Measurements from ENCODE around the gene SKI. TPM values are rescaled to one million over a fixed set of nuclear protein-coding genes. Genes with fewer than 3 reads are reported as not detected.
A peak's percentile ranks its signal among the peaks of the same experiment; 100 is the strongest.

SKI gene
- total and polyA plus RNA-seq, 2 donors (not counting 1 experiment from before 2014, with no cell fraction given), result 11.6 to 21.8 TPM

DNA sequence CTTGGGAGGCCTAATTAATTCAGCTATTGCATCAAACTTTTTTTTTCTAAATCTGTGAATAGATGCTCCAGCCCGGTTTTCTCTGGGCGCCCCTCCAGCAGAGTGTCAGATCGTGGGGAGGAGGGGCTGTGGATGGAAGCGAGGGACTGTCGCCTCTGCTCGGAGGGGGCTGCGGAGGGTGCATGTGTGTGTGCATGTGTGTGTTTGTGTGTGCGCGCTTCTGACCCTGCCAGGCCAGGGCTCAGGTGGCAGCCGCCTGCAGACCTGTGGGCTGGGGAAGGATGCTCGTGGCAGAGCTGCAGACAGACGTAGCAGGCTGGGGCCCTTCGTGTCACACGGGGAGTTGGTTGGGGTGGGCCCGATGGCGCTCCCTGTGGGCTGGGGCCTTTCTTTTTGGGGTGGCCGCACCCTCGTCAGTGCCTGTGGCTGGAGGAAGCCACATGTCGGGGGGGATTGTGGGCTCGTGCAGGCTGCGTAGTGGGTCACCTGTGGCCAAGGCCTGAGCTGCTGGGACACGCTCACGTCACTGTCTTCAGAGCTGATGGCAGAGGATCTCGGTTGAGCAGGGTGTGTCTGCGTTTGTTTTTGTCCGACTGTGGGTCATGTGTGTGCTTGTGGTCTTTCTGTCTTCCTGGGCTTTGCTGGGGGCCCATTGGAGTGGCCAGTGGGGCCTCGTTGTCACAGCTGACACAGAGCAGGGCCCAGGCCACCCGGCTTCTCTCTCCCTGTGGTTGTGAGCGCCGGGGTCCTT lies 2.8 kb downstream of the SKI start:
- Histone ChIP-seq H3K27ac (ENCODE audit: insufficient read depth, low read length) (peak overlapping the region; percentile 86), H3K9me3 (ENCODE audit: control insufficient read depth, insufficient read depth, low read depth, low read length) (no peaks in the 10 kb centered on the region), H3K4me1 (ENCODE audit: control insufficient read depth, extremely low read depth, insufficient read depth, low read length) (peaks cover 27% of the 10 kb centered on the region), H3K9ac (ENCODE audit: insufficient read depth, low read length) (peak overlapping the region; percentile 87), H3K27me3 (ENCODE audit: control insufficient read depth, insufficient read depth, low read length) (no peaks in the 10 kb centered on the region), H3K79me2 (ENCODE audit: control insufficient read depth, insufficient read depth, low read length) (peaks cover 72% of the 10 kb centered on the region), H4K20me1 (ENCODE audit: control insufficient read depth, extremely low read depth, insufficient read depth, low read length) (peaks cover 4% of the 10 kb centered on the region), H3K4me3 (replicated peaks in 1 of 4; ENCODE audit: control extremely low read depth in 1 of 4, insufficient read depth in 1 of 4, low read depth in 3 of 4, low read length in 4 of 4) (peak overlapping the region; percentile 69 to 90 (median 79)), H2AFZ (ENCODE audit: low read length) (no peak overlapping the region), H3K4me2 (ENCODE audit: extremely low read depth, insufficient read depth, low read length) (peak overlapping the region; percentile 99), H3K36me3 (ENCODE audit: control insufficient read depth, insufficient read depth, low read length) (peaks cover 9% of the 10 kb centered on the region)
- no peak for TF ChIP-seq EZH2 (IDR thresholded peaks at IDR 0.05; ENCODE audit: low read length, missing control alignments)
- TF ChIP-seq, protein P1, sequence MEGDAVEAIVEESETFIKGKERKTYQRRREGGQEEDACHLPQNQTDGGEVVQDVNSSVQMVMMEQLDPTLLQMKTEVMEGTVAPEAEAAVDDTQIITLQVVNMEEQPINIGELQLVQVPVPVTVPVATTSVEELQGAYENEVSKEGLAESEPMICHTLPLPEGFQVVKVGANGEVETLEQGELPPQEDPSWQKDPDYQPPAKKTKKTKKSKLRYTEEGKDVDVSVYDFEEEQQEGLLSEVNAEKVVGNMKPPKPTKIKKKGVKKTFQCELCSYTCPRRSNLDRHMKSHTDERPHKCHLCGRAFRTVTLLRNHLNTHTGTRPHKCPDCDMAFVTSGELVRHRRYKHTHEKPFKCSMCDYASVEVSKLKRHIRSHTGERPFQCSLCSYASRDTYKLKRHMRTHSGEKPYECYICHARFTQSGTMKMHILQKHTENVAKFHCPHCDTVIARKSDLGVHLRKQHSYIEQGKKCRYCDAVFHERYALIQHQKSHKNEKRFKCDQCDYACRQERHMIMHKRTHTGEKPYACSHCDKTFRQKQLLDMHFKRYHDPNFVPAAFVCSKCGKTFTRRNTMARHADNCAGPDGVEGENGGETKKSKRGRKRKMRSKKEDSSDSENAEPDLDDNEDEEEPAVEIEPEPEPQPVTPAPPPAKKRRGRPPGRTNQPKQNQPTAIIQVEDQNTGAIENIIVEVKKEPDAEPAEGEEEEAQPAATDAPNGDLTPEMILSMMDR (conservative IDR thresholded peaks at IDR 0.05 in 1 of 2, IDR thresholded peaks at IDR 0.05 in 1 of 2; ENCODE audit: low read depth in 1 of 2, low read length in 2 of 2), result no peak
- DNase-seq (ENCODE audit: low read depth in 2 of 2), result peak in 1 of 2 donors; percentile 18

DNA sequence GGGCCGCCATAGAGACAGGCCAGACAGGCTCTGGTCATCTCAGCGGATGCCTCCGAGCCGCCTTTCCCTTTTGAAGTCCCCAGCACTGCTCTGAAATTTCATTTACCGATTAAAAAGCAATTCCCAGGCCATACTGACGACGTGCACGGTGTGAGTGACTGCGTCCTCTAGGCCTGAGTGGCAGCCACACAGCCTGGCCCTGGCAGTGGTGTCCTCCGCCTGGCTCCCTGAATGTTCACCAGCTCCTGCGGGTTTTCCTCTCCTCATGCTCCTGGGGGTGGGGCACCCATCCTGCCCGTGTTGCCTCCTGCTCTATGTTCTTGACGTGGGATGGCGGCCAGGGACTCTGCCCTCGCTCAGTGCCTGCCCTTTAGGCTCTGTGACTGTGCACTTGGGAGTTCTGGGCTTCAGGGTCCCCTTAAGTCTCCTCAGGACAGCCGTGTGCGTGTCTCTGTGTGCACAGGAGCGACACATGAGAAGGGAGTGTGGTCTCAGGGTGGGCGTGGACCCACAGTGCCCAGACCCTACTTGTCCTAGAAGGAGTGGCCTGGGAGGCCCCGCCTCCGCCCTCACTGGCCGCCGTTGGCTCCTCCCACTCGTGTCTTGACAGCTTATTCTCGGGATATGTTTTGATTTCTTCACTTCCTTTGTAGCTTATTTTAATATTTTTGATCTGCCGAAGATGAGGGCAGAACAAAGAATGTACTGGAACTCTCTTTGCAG lies 3.6 kb downstream of the SKI start:
- H3K9ac ChIP-seq (ENCODE audit: insufficient read depth, low read length), result peak overlapping the region; percentile 87
- DNase-seq (ENCODE audit: low read depth in 2 of 2), result peak; percentile 72 to 81
- H3K79me2 ChIP-seq (ENCODE audit: control insufficient read depth, insufficient read depth, low read length), result peaks cover 78% of the 10 kb centered on the region
- H3K27me3 ChIP-seq (ENCODE audit: control insufficient read depth, insufficient read depth, low read length), result no peaks in the 10 kb centered on the region
- H3K36me3 ChIP-seq (ENCODE audit: control insufficient read depth, insufficient read depth, low read length), result peaks cover 9% of the 10 kb centered on the region
- H3K4me3 ChIP-seq (replicated peaks in 1 of 4; ENCODE audit: control extremely low read depth in 1 of 4, insufficient read depth in 1 of 4, low read depth in 3 of 4, low read length in 4 of 4), result peak overlapping the region; percentile 69 to 90 (median 79)
- H3K4me1 ChIP-seq (ENCODE audit: control insufficient read depth, extremely low read depth, insufficient read depth, low read length), result peaks cover 25% of the 10 kb centered on the region
- H4K20me1 ChIP-seq (ENCODE audit: control insufficient read depth, extremely low read depth, insufficient read depth, low read length), result peaks cover 4% of the 10 kb centered on the region
- H3K9me3 ChIP-seq (ENCODE audit: control insufficient read depth, insufficient read depth, low read depth, low read length), result no peaks in the 10 kb centered on the region
- H2AFZ ChIP-seq (ENCODE audit: low read length), result no peak overlapping the region
- H3K4me2 ChIP-seq (ENCODE audit: extremely low read depth, insufficient read depth, low read length), result peak overlapping the region; percentile 99
- TF ChIP-seq, protein P1 (conservative IDR thresholded peaks at IDR 0.05 in 1 of 2, IDR thresholded peaks at IDR 0.05 in 1 of 2; ENCODE audit: low read depth in 1 of 2, low read length in 2 of 2), result no peak
- no peak for TF ChIP-seq EZH2 (IDR thresholded peaks at IDR 0.05; ENCODE audit: low read length, missing control alignments)
- H3K27ac ChIP-seq (ENCODE audit: insufficient read depth, low read length), result peak overlapping the region; percentile 86

DNA sequence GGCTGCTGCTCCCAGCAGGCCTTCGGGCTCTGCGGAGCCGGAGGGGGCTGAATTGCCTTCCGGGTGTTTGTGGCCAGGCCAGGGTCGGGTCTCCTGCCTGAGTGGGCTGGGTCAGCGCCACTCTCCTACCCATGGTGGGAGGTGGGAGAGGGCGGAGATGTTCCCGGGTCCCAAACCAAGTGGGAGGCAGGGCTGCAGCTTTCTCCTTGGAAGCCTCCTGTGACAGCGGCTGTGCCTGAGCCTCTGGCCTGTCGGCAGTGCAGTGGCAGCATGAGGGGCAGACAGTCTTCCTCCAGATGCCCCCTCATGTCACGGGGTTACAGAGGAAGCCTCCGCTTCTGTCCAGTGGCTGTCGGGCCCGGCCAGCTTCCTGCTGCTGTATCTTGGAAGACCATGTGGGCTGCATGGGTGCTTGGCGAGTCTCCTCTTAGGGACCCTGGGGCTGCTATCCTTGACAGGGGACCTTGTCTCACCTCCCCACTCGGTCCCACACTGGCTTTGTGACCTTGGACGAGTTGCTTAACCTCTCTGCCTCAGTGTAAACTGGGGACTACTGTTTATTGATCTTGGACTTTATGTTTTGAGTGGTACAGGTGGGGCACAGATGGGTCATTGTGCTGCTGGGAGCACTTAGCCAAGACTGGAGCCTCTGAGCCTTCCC lies 4.3 kb downstream of the SKI start:
- Histone ChIP-seq H4K20me1 (ENCODE audit: control insufficient read depth, extremely low read depth, insufficient read depth, low read length) (peaks cover 4% of the 10 kb centered on the region), H3K9ac (ENCODE audit: insufficient read depth, low read length) (peak overlapping the region; percentile 58)

More for the DNA sequence above, 4.3 kb downstream of the SKI start:
- H3K79me2 ChIP-seq (ENCODE audit: control insufficient read depth, insufficient read depth, low read length), result peaks cover 85% of the 10 kb centered on the region
- H3K9me3 ChIP-seq (ENCODE audit: control insufficient read depth, insufficient read depth, low read depth, low read length), result no peaks in the 10 kb centered on the region
- DNase-seq (ENCODE audit: low read depth in 2 of 2), result no peak
- H2AFZ ChIP-seq (ENCODE audit: low read length), result no peak overlapping the region
- peak overlapping the region; percentile 99 for H3K4me2 ChIP-seq (ENCODE audit: extremely low read depth, insufficient read depth, low read length)
- peak overlapping the region; percentile 86 for H3K27ac ChIP-seq (ENCODE audit: insufficient read depth, low read length)
- TF ChIP-seq, protein P1 (conservative IDR thresholded peaks at IDR 0.05 in 1 of 2, IDR thresholded peaks at IDR 0.05 in 1 of 2; ENCODE audit: low read depth in 1 of 2, low read length in 2 of 2), result no peak
- TF ChIP-seq EZH2 (IDR thresholded peaks at IDR 0.05; ENCODE audit: low read length, missing control alignments), result no peak
- peaks cover 11% of the 10 kb centered on the region for H3K36me3 ChIP-seq (ENCODE audit: control insufficient read depth, insufficient read depth, low read length)
- peak overlapping the region; percentile 69 to 90 (median 79) for H3K4me3 ChIP-seq (replicated peaks in 1 of 4; ENCODE audit: control extremely low read depth in 1 of 4, insufficient read depth in 1 of 4, low read depth in 3 of 4, low read length in 4 of 4)
- H3K27me3 ChIP-seq (ENCODE audit: control insufficient read depth, insufficient read depth, low read length), result no peaks in the 10 kb centered on the region
- peaks cover 25% of the 10 kb centered on the region for H3K4me1 ChIP-seq (ENCODE audit: control insufficient read depth, extremely low read depth, insufficient read depth, low read length)
